Activated B cell treated with CpG ODN at 0.5 μM for 24 hours (primary cell): ENCODE data around the gene GMPR. TPM values are rescaled to one million over a fixed set of nuclear protein-coding genes. Genes with fewer than 3 reads are reported as not detected.

Experiments
- ATAC-seq: fragments of 200-7000 bp; cut with Tn5 transposase; one replicate; pipeline ENCODE4 v1.10.0; 2021; ENCODE audit warnings: low read depth, mild to moderate bottlenecking, moderate library complexity
- CTCF ChIA-PET: fragments of 350-600 bp; sonication (Branson Sonifier 250); formaldehyde crosslinking; loops from one replicate; lab custom pipeline; 2021; ENCODE audit warnings: antibody characterized with exemption; lab: Charles Lee
- POLR2A ChIA-PET: fragments of 350-600 bp; sonication (Branson Sonifier 250); formaldehyde crosslinking; loops from one replicate; lab custom pipeline; 2021; ENCODE audit warnings: antibody characterized with exemption; lab: Charles Lee
- DNase-seq: peaks from one replicate; pipeline ENCODE4 v3.0.0; 2022
- H3K27ac Mint-ChIP-seq: one replicate; pipeline ENCODE4 v1.8.0; 2020; ENCODE audit warnings: mixed read lengths
- H3K27me3 Mint-ChIP-seq: one replicate; pipeline ENCODE4 v1.8.0; 2021; ENCODE audit warnings: mixed read lengths
- H3K36me3 Mint-ChIP-seq: one replicate; pipeline ENCODE4 v1.8.0; 2021; ENCODE audit warnings: low read depth, mixed read lengths
- H3K4me1 Mint-ChIP-seq: one replicate; pipeline ENCODE4 v1.8.0; 2021; ENCODE audit warnings: mixed read lengths
- H3K4me3 Mint-ChIP-seq: one replicate; pipeline ENCODE4 v1.8.0; 2020; ENCODE audit warnings: mild to moderate bottlenecking, mixed read lengths
- H3K9me3 Mint-ChIP-seq: one replicate; pipeline ENCODE4 v1.8.0; 2020; ENCODE audit warnings: mixed read lengths
- CTCF ChIP-seq: fragments of 200-600 bp; IDR thresholded peaks from one replicate; pipeline ENCODE4 v1.8.0; 2022; ENCODE audit warnings: antibody characterized with exemption, mild to moderate bottlenecking
- intact Hi-C: fragments of 100-400 bp; cut with micrococcal nuclease; formaldehyde crosslinking; loops from one replicate; pipeline ENCODE4 v1.15.1; 2024
- total RNA-seq: library from RNA; stranded (reverse); gene quantifications from 2 replicates; pipeline ENCODE4 v1.2.3, GENCODE V29; 2022

GMPR gene
- total RNA-seq, 1 donor from 2014 or later: 0.47 TPM

- TF ChIP-seq CTCF: no peak
- Mint-ChIP-seq H3K4me1 (no peaks in the 10 kb centered on the region), H3K9me3 (peaks cover 2% of the 10 kb centered on the region), H3K27ac (no peak overlapping the region), H3K27me3 (peaks cover 19% of the 10 kb centered on the region), H3K36me3 (no peaks in the 10 kb centered on the region), H3K4me3 (no peak overlapping the region)
- ChIA-PET POLR2A (no interaction called here), CTCF (interaction anchor here (1.2 kb wide), 1 partner anchor 44 kb away, joined by 3 read pairs; no protein-coding TSS in a partner anchor)
- intact Hi-C loops: no loop called here
- DNase-seq (no peak), ATAC-seq (no peak)
Measured at GRCh38 chr6:16228043-16228442, 10.3 kb upstream of the GMPR start.

- Mint-ChIP-seq H3K4me3 (no peak overlapping the region), H3K27ac (no peak overlapping the region), H3K9me3 (peaks cover 2% of the 10 kb centered on the region), H3K36me3 (no peaks in the 10 kb centered on the region), H3K27me3 (peaks cover 25% of the 10 kb centered on the region), H3K4me1 (no peaks in the 10 kb centered on the region)
- POLR2A ChIA-PET: interaction anchor here (0.6 kb wide), 1 partner anchor 445 kb away, joined by 5 read pairs; no protein-coding TSS in a partner anchor
- CTCF ChIA-PET: interaction anchor here (1.2 kb wide), 1 partner anchor 45 kb away, joined by 3 read pairs; no protein-coding TSS in a partner anchor
- intact Hi-C loops: no loop called here
- no peak for TF ChIP-seq CTCF
- ATAC-seq: no peak
- DNase-seq: no peak
Measured at GRCh38 chr6:16228709-16229665, 9.4 kb upstream of the GMPR start.

- Mint-ChIP-seq H3K4me3 (no peak overlapping the region), H3K36me3 (no peaks in the 10 kb centered on the region), H3K27ac (no peak overlapping the region), H3K9me3 (peaks cover 2% of the 10 kb centered on the region), H3K27me3 (peaks cover 26% of the 10 kb centered on the region), H3K4me1 (no peaks in the 10 kb centered on the region)
- intact Hi-C loops: no loop called here
- no peak for ATAC-seq
- ChIA-PET POLR2A (interaction anchor here (0.6 kb wide), 1 partner anchor 445 kb away, joined by 5 read pairs; no protein-coding TSS in a partner anchor), CTCF (no interaction called here)
- DNase-seq: no peak
- no peak for TF ChIP-seq CTCF
Measured at GRCh38 chr6:16229700-16230099, 8.7 kb upstream of the GMPR start.

GRCh38 chr6:16230953-16231352 is 7.4 kb upstream of the GMPR start:
- DNase-seq (no peak), ATAC-seq (no peak)
- no peak overlapping the region for H3K27ac Mint-ChIP-seq
- H3K9me3 Mint-ChIP-seq: no peaks in the 10 kb centered on the region
- TF ChIP-seq CTCF: no peak
- CTCF ChIA-PET: no interaction called here
- H3K27me3 Mint-ChIP-seq: peaks cover 29% of the 10 kb centered on the region
- no peaks in the 10 kb centered on the region for H3K36me3 Mint-ChIP-seq
- peaks cover 2% of the 10 kb centered on the region for H3K4me1 Mint-ChIP-seq
- H3K4me3 Mint-ChIP-seq: no peak overlapping the region
- POLR2A ChIA-PET: no interaction called here
- intact Hi-C loops: no loop called here

DNA sequence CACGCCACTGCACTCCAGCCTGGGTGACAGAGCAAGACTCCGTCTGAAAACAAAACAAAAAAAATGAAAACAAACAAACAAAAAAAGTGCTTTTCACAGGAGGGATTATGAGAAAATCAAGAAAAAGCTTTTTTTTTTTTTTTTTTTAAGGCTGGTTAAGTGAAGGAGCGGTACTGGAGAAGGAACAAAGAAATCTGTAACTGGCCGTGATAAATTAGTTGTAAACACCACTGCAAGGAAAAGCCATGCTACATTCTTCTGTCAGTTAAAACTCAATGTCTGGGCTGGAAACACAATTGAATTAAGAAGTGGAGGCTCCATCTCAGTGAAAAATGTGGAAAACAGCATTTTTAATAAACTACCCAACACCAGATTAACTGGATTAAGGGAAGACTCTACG is 6.3 kb upstream of the GMPR start:
- ChIA-PET CTCF (no interaction called here), POLR2A (no interaction called here)
- Mint-ChIP-seq H3K4me1 (peaks cover 12% of the 10 kb centered on the region), H3K27me3 (peaks cover 33% of the 10 kb centered on the region), H3K4me3 (no peak overlapping the region), H3K36me3 (no peaks in the 10 kb centered on the region), H3K27ac (no peak overlapping the region), H3K9me3 (no peaks in the 10 kb centered on the region)
- intact Hi-C loops: no loop called here
- no peak for DNase-seq
- no peak for ATAC-seq
- TF ChIP-seq CTCF: no peak
